Spleen (tissue), 11 donors: ENCODE measurements around the gene TMEM140. TPM values are rescaled to one million over a fixed set of nuclear protein-coding genes. Genes with fewer than 3 reads are reported as not detected.
"Not testable (repeated sequence)": the region's sequence is repeated elsewhere in the genome, so short reads cannot be mapped to it uniquely, and the experiment has no call there.

ENCODE experiments used
- DNase-seq: peaks from one replicate; pipeline ENCODE4 v3.0.0-alpha.2; 2020
- H3K27ac ChIP-seq, 8 donors: fragments of 200-600 bp; sonication (generic) in 7 of 8; 1 replicate in 4 of 8; 2 replicates in 4 of 8; pipeline versions ENCODE4 v1.5.0 to v1.8.0; 2016 to 2021; ENCODE audit warnings: inconsistent platforms in 4 of 8, mild to moderate bottlenecking in 4 of 8, moderate library complexity in 1 of 8
- H3K27me3 ChIP-seq, 7 donors: fragments of 200-600 bp; sonication (generic) in 6 of 7; replicated peaks in 1 of 7; 1 replicate in 4 of 7; 2 replicates in 3 of 7; pipeline versions ENCODE4 v1.5.0 to v1.8.0; 2016 to 2021; ENCODE audit warnings: inconsistent platforms in 3 of 7, mild to moderate bottlenecking in 1 of 7
- H3K36me3 ChIP-seq, 6 donors: fragments of 200-600 bp; sonication (generic) in 5 of 6; 1 replicate in 4 of 6; 2 replicates in 2 of 6; pipeline versions ENCODE4 v1.5.0 to v1.8.0; 2016 to 2021; ENCODE audit warnings: inconsistent platforms in 2 of 6
- H3K4me1 ChIP-seq, 6 donors: fragments of 200-600 bp; sonication (generic) in 5 of 6; 1 replicate in 3 of 6; 2 replicates in 3 of 6; pipeline versions ENCODE4 v1.5.0 to v1.8.0; 2016 to 2021; ENCODE audit warnings: inconsistent platforms in 3 of 6
- H3K4me3 ChIP-seq, 8 donors: fragments of 200-600 bp; sonication (generic) in 7 of 8; 1 replicate in 4 of 8; 2 replicates in 4 of 8; pipeline versions ENCODE4 v1.5.0 to v1.8.0; 2016 to 2021; ENCODE audit warnings: inconsistent platforms in 4 of 8, mild to moderate bottlenecking in 4 of 8, moderate library complexity in 2 of 8
- H3K9me3 ChIP-seq, 8 donors: fragments of 200-600 bp; sonication (generic) in 7 of 8; 1 replicate in 4 of 8; 2 replicates in 4 of 8; pipeline versions ENCODE4 v1.5.0 to v1.8.0; 2016 to 2021; ENCODE audit warnings: inconsistent platforms in 4 of 8
- CTCF ChIP-seq, 11 experiments: fragments of 200-600 bp in 7 of 11; fragments of 450-650 bp in 4 of 11; sonication (generic) in 4 of 11; IDR thresholded peaks in 8 of 11; conservative IDR thresholded peaks in 3 of 11; 1 replicate in 7 of 11; 2 replicates in 4 of 11; pipeline versions ENCODE4 v1.4.0 to v1.8.0; 2016 to 2021; ENCODE audit warnings: antibody characterized with exemption in 11 of 11, inconsistent platforms in 4 of 11, mild to moderate bottlenecking in 1 of 11
- POLR2A ChIP-seq, 3 donors: fragments of 450-650 bp; IDR thresholded peaks; one replicate each; pipeline ENCODE4 v1.5.1; 2017; ENCODE audit warnings: antibody characterized with exemption in 3 of 3, mild to moderate bottlenecking in 1 of 3
- POLR2AphosphoS5 ChIP-seq, 3 donors: sonication (generic); formaldehyde crosslinking; IDR thresholded peaks; one replicate each; pipeline ENCODE4 v1.5.1; 2017; ENCODE audit warnings: antibody characterized with exemption in 3 of 3
- WGBS, 5 donors: extraction: QIAGEN DNeasy Blood & Tissue Kit in 3 of 5; methylation state at CpG; one replicate each; pipeline versions ENCODE4 v1.1.5 to v1.1.7; 2013 to 2018; 5-methylcytosine and 5-hydroxymethylcytosine counted together
- intact Hi-C: fragments of 100-400 bp; cut with DNase I; formaldehyde crosslinking; loops from one replicate; pipeline ENCODE4 v1.15.0; 2023; ENCODE audit warnings: low total_unique reads
- polyA plus RNA-seq, 3 donors: library from polyadenylated mRNA; stranded (reverse); fragments of 200-250 nt; gene quantifications; one replicate each; pipeline ENCODE4 v1.2.1, GENCODE V29; 2013
- total RNA-seq, 7 donors: library from RNA; depleted of rRNA in 3 of 7; stranded (reverse); fragments of >200 nt in 3 of 7; fragmentation: NEBNext Ultra II Directional in 4 of 7; extraction: Animal tissue kit (Norgen Biotek cat#: 25700) in 4 of 7; gene quantifications; one replicate each; pipeline versions ENCODE4 v1.1.0 to v1.2.1, GENCODE V29; 2016 to 2021
- donor health status: healthy with polysubstance abuse.
- donor health status: DM: no; HTN: no; CAD: no; lungs with moderate emphysema.
- donor health status: DM: no; HTN: no; CAD: no.
- donor health status: Bipolar disorder and iron deficiency.
- donor health status: healthy.
- donor health status: DM: no; HTN: no; CAD: no.
- donor health status: DM: yes; HTN: yes; CAD: no.

TMEM140 gene
- total and polyA plus RNA-seq, 10 donors: 7.0 to 76.1 (median 43.4) TPM

GRCh38 chr7:135169964-135170273 is 22.0 kb downstream of the TMEM140 start:
- TF ChIP-seq CTCF (IDR thresholded peaks at IDR 0.05 in 8 of 11, conservative IDR thresholded peaks at IDR 0.05 in 3 of 11) (no peak), POLR2A (IDR thresholded peaks at IDR 0.05) (no peak), POLR2AphosphoS5 (IDR thresholded peaks at IDR 0.05) (no peak)
- Histone ChIP-seq H3K4me1 (peaks cover 47 to 69% (median 62%) of the 10 kb centered on the region in 6 donors), H3K27ac (peak overlapping the region; percentile 85 to 100 (median 98)), H3K4me3 (peak overlapping the region; percentile 42 to 81 (median 66)), H3K9me3 (no peaks in the 10 kb centered on the region), H3K36me3 (peaks cover 0 to 41% (median 22%) of the 10 kb centered on the region in 6 donors), H3K27me3 (no peaks in the 10 kb centered on the region)
- intact Hi-C loops: loop anchor here (10.0 kb wide), 1 partner anchor 185 kb away; the partner anchor contains the start of gene AGBL3
- 1 to 6% (median 2%) methylated on average over 6 to 17 of the region's 17 CpGs for WGBS, 5 donors
- no peak for DNase-seq

- TF ChIP-seq CTCF (IDR thresholded peaks at IDR 0.05 in 8 of 11, conservative IDR thresholded peaks at IDR 0.05 in 3 of 11) (peak; percentile 45 to 90 (median 77)), POLR2AphosphoS5 (IDR thresholded peaks at IDR 0.05) (peak; percentile 91 to 94 (median 92)), POLR2A (IDR thresholded peaks at IDR 0.05) (peak in 2 of 3 donors; percentile 19 to 64)
- intact Hi-C loops: no loop called here
- DNase-seq: peak; percentile 99
- WGBS, 5 donors: 0% methylated on average over 47 to 77 of the region's 77 CpGs
- H3K9me3 ChIP-seq: no peaks in the 10 kb centered on the region
- no peaks in the 10 kb centered on the region for H3K27me3 ChIP-seq
- H3K4me3 ChIP-seq: peak within 1 kb of the TSS; percentile 42 to 81 (median 66)
- H3K27ac ChIP-seq: peak within 1 kb of the TSS; percentile 85 to 100 (median 98)
- H3K4me1 ChIP-seq: peaks cover 45 to 64% (median 58%) of the 10 kb centered on the region in 6 donors
- H3K36me3 ChIP-seq: peaks cover 0 to 36% (median 17%) of the 10 kb centered on the region in 6 donors
Measured at GRCh38 chr7:135170274-135170997, 22.6 kb downstream of the TMEM140 start, which contains the start of gene CYREN. Gene CYREN, minus strand, starts transcription at chr7:135170707. Its CDS starts 1,785 bp downstream, at chr7:135168922.

- intact Hi-C loops: not testable (repeated sequence)
Measured at GRCh38 chr7:135170998-135171481, 23.2 kb downstream of the TMEM140 start.

More at GRCh38 chr7:135170998-135171481, 23.2 kb downstream of the TMEM140 start:
- H3K4me1 ChIP-seq: peaks cover 38 to 58% (median 51%) of the 10 kb centered on the region in 6 donors
- 14 to 19% (median 17%) methylated on average over 12 of the region's 12 CpGs for WGBS, 5 donors
- TF ChIP-seq CTCF (IDR thresholded peaks at IDR 0.05 in 8 of 11, conservative IDR thresholded peaks at IDR 0.05 in 3 of 11): peak in 4 of 11 experiments; percentile 4 to 21 (median 11)
- H3K36me3 ChIP-seq: peaks cover 0 to 30% (median 13%) of the 10 kb centered on the region in 6 donors
- H3K27ac ChIP-seq: peak overlapping the region; percentile 85 to 100 (median 98)
- H3K27me3 ChIP-seq, DNase-seq, H3K9me3 ChIP-seq: not testable (repeated sequence)
- H3K4me3 ChIP-seq: peak overlapping the region; percentile 42 to 81 (median 66)
